Neural progenitor cell (in vitro differentiated cells): ENCODE results near the gene CD9. TPM values are rescaled to one million over a fixed set of nuclear protein-coding genes. Genes with fewer than 3 reads are reported as not detected.

Source experiments
- DNase-seq: peaks from one replicate; pipeline ENCODE4 v3.0.0-alpha.2; 2016; ENCODE audit warnings: low spot score
- H2AFZ ChIP-seq: fragments of 200-600 bp; sonication (generic); replicated peaks from 2 replicates; pipeline ENCODE4 v1.6.1; 2016; ENCODE audit warnings: antibody characterized with exemption
- H3F3A ChIP-seq: fragments of 200-600 bp; sonication (generic); 2 replicates; pipeline ENCODE4 v1.6.1; 2016; ENCODE audit warnings: antibody characterized with exemption, low read depth
- H3K27ac ChIP-seq: fragments of 200-600 bp; sonication (generic); 2 replicates; pipeline ENCODE4 v1.5.1; 2016; ENCODE audit warnings: mild to moderate bottlenecking
- H3K27me3 ChIP-seq: fragments of 200-600 bp; sonication (generic); 2 replicates; pipeline ENCODE4 v1.6.1; 2016; ENCODE audit warnings: mild to moderate bottlenecking, moderate library complexity
- H3K36me3 ChIP-seq: fragments of 200-600 bp; sonication (generic); 2 replicates; pipeline ENCODE4 v1.5.1; 2016
- H3K4me1 ChIP-seq: fragments of 200-600 bp; sonication (generic); 2 replicates; pipeline ENCODE4 v1.6.1; 2016; ENCODE audit warnings: mixed run types
- H3K4me2 ChIP-seq: fragments of 200-600 bp; sonication (generic); 2 replicates; pipeline ENCODE4 v1.6.1; 2016
- H3K4me3 ChIP-seq: fragments of 200-600 bp; sonication (generic); 2 replicates; pipeline ENCODE4 v1.5.1; 2016
- H3K79me2 ChIP-seq: fragments of 200-600 bp; sonication (generic); 2 replicates; pipeline ENCODE4 v1.6.1; 2016; ENCODE audit warnings: low read depth
- H3K9ac ChIP-seq: fragments of 200-600 bp; sonication (generic); 2 replicates; pipeline ENCODE4 v1.6.1; 2016
- H3K9me3 ChIP-seq: fragments of 200-600 bp; sonication (generic); 2 replicates; pipeline ENCODE4 v1.5.1; 2016; ENCODE audit warnings: low read depth
- H4K20me1 ChIP-seq: fragments of 200-600 bp; sonication (generic); 2 replicates; pipeline ENCODE4 v1.6.1; 2016; ENCODE audit warnings: low read depth
- H3K27ac Mint-ChIP-seq: 3 replicates; pipeline ENCODE4 v1.8.0; 2021; ENCODE audit warnings: mixed read lengths
- H3K27me3 Mint-ChIP-seq: 2 replicates; pipeline ENCODE4 v1.8.0; 2022; ENCODE audit warnings: low read depth, mild to moderate bottlenecking, inconsistent platforms, moderate library complexity, mixed read lengths; ENCODE audit not compliant: insufficient read depth
- H3K36me3 Mint-ChIP-seq: 3 replicates; pipeline ENCODE4 v1.8.0; 2021; ENCODE audit warnings: mixed read lengths
- H3K4me1 Mint-ChIP-seq: 3 replicates; pipeline ENCODE4 v1.8.0; 2021; ENCODE audit warnings: mixed read lengths
- H3K4me3 Mint-ChIP-seq: 3 replicates; pipeline ENCODE4 v1.8.0; 2021; ENCODE audit warnings: mild to moderate bottlenecking, moderate library complexity, mixed read lengths
- H3K9me3 Mint-ChIP-seq: 3 replicates; pipeline ENCODE4 v1.8.0; 2020; ENCODE audit warnings: mixed read lengths
- EZH2 ChIP-seq: fragments of 200-600 bp; sonication (generic); IDR thresholded peaks from 2 replicates; pipeline ENCODE4 v1.6.1; 2017; ENCODE audit warnings: antibody characterized with exemption, mild to moderate bottlenecking, moderate library complexity
- EZH2phosphoT487 ChIP-seq: fragments of 200-600 bp; sonication (generic); IDR thresholded peaks from 2 replicates; pipeline ENCODE4 v1.6.1; 2017; ENCODE audit warnings: antibody characterized with exemption
- total RNA-seq: library from RNA; depleted of rRNA; stranded (reverse); fragments of >200 nt; gene quantifications from 2 replicates; pipeline ENCODE4 v1.2.3, GENCODE V29; 2015; ENCODE audit warnings: low replicate concordance
- TF ChIP-seq, protein P1 (sequence below): fragments of 200-600 bp; sonication (generic); IDR thresholded peaks from 2 replicates; pipeline ENCODE4 v1.5.1; 2017; ENCODE audit warnings: antibody characterized with exemption, mild to moderate bottlenecking

The CD9 gene
- total RNA-seq, 1 donor from 2014 or later = 3.6 TPM

GRCh38 chr12:6273205-6273540 lies 73.0 kb downstream of the CD9 start:
- DNase-seq = no peak
- H3K9me3 ChIP-seq = no peaks in the 10 kb centered on the region
- H3K4me2 ChIP-seq = peak overlapping the region; percentile 2
- Mint-ChIP-seq H3K4me1 (peaks cover 52% of the 10 kb centered on the region), H3K9me3 (no peaks in the 10 kb centered on the region), H3K27ac (peak overlapping the region; percentile 65), H3K27me3 (peaks cover 11% of the 10 kb centered on the region), H3K4me3 (no peak overlapping the region), H3K36me3 (peaks cover 2% of the 10 kb centered on the region)
- peaks cover 10% of the 10 kb centered on the region for H3K27me3 ChIP-seq
- no peaks in the 10 kb centered on the region for H3K79me2 ChIP-seq
- no peak overlapping the region for H3K9ac ChIP-seq
- no peak overlapping the region for H2AFZ ChIP-seq
- no peak overlapping the region for H3K27ac ChIP-seq
- peaks cover 40% of the 10 kb centered on the region for H3K4me1 ChIP-seq
- peaks cover 21% of the 10 kb centered on the region for H3F3A ChIP-seq
- H3K36me3 ChIP-seq = no peaks in the 10 kb centered on the region
- no peaks in the 10 kb centered on the region for H4K20me1 ChIP-seq
- TF ChIP-seq EZH2phosphoT487 (no peak), EZH2 (no peak)
- TF ChIP-seq, protein P1, sequence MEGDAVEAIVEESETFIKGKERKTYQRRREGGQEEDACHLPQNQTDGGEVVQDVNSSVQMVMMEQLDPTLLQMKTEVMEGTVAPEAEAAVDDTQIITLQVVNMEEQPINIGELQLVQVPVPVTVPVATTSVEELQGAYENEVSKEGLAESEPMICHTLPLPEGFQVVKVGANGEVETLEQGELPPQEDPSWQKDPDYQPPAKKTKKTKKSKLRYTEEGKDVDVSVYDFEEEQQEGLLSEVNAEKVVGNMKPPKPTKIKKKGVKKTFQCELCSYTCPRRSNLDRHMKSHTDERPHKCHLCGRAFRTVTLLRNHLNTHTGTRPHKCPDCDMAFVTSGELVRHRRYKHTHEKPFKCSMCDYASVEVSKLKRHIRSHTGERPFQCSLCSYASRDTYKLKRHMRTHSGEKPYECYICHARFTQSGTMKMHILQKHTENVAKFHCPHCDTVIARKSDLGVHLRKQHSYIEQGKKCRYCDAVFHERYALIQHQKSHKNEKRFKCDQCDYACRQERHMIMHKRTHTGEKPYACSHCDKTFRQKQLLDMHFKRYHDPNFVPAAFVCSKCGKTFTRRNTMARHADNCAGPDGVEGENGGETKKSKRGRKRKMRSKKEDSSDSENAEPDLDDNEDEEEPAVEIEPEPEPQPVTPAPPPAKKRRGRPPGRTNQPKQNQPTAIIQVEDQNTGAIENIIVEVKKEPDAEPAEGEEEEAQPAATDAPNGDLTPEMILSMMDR = no peak
- no peak overlapping the region for H3K4me3 ChIP-seq

DNA sequence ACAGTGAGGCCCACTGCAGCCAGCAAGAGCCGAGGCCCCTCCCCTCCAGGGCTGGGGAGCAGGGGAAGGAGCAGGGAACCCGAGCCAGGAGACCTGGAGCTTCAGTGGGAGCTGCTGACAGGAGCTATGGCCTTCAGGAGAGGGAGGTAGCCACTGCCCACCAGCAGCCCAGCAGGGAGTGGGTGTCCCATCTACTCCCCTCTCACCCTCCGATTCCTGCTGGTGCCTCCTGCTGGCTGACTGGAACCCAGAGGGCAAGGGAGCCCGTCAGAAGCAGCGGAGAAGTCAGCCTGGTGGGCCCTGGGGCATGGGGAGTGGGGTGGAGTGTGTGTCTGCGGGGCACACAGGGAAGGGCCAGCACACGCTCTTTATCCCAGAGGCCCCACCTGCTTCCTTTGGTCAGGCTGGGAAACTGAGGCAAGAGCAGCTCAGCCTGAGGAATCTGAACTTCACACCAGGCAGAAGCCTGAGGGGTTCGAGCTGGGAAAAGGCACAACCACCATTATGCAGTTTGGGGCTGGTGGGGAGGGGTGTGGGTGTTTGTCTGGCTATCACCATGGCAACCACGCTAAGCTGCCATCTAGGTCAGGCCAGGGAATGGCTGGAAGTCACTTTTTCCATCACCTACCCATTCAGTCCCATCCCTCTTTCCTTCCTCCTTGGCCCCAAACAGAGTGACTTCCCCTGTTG lies 73.5 kb downstream of the CD9 start:
- H3K36me3 Mint-ChIP-seq = peaks cover 2% of the 10 kb centered on the region
- H3K4me3 Mint-ChIP-seq = no peak overlapping the region
- Histone ChIP-seq H3K36me3 (no peaks in the 10 kb centered on the region), H3K9me3 (no peaks in the 10 kb centered on the region), H3K27ac (no peak overlapping the region), H3K27me3 (peaks cover 13% of the 10 kb centered on the region), H3K4me1 (peaks cover 38% of the 10 kb centered on the region), H3K9ac (no peak overlapping the region), H2AFZ (no peak overlapping the region), H4K20me1 (no peaks in the 10 kb centered on the region), H3K79me2 (no peaks in the 10 kb centered on the region), H3F3A (peaks cover 23% of the 10 kb centered on the region), H3K4me2 (peak overlapping the region; percentile 17), H3K4me3 (no peak overlapping the region)
- peak overlapping the region; percentile 65 for H3K27ac Mint-ChIP-seq
- TF ChIP-seq EZH2phosphoT487 = no peak
- no peak for TF ChIP-seq EZH2
- TF ChIP-seq, protein P1 = no peak
- DNase-seq = peak; percentile 77
- H3K9me3 Mint-ChIP-seq = no peaks in the 10 kb centered on the region
- H3K27me3 Mint-ChIP-seq = peaks cover 11% of the 10 kb centered on the region
- H3K4me1 Mint-ChIP-seq = peaks cover 49% of the 10 kb centered on the region

DNA sequence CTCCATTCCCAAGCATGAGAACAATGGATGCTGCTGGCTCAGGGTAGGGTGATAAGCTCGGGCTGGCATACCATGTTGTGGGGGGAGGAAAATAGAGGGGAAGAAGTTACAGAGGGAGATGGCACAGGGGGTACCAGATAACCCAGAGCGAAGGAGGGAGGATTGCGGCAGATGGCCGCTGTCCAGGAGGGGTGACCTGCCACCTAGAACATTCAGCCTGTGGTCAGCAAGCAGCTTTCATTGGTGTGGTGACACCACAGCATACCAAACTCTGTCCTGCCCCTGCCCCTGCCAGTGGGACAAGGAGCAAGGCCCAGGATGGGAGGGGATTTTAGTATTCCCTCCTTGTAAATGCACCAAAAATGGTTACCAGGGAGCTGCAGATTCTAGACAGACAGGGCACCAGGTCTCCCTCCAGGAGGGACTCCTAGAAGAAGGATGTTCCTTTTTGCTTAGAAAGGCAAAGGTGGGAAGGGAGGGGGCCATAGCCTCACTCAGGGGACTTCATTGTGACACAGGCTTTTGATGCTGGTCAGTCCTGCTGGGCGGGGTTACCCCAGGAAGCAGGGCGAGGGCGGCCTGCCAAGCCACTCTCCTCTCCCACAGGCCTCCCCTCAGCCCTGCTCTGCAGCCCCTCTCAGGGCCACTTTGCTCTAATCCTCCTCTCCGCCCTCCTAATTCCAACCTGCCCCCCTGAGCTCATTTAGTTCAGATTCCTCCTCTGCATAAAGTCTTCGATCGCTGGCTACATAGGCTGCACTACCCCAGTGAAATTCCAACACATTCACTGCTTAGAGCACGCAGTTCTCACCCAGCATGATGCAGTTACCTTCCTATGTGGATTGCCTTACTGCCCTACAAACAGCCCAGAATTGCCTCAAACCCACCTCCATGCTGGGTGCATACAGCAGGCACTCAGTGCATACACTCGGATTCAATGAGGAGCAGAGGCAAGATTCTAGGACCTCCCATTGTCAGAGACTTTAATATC lies 74.3 kb downstream of the CD9 start:
- H3K79me2 ChIP-seq = no peaks in the 10 kb centered on the region
- peak overlapping the region; percentile 17 for H3K4me2 ChIP-seq
- H3K4me3 ChIP-seq = no peak overlapping the region
- H3K36me3 ChIP-seq = no peaks in the 10 kb centered on the region
- TF ChIP-seq EZH2 (no peak), EZH2phosphoT487 (no peak)
- TF ChIP-seq, protein P1 = no peak
- peaks cover 23% of the 10 kb centered on the region for H3F3A ChIP-seq
- H3K27ac ChIP-seq = no peak overlapping the region
- peaks cover 37% of the 10 kb centered on the region for H3K4me1 ChIP-seq
- Mint-ChIP-seq H3K36me3 (peaks cover 2% of the 10 kb centered on the region), H3K9me3 (no peaks in the 10 kb centered on the region), H3K27ac (peak overlapping the region; percentile 89), H3K4me1 (peaks cover 47% of the 10 kb centered on the region), H3K27me3 (peaks cover 13% of the 10 kb centered on the region), H3K4me3 (peak overlapping the region; percentile 27)
- peaks cover 20% of the 10 kb centered on the region for H3K27me3 ChIP-seq
- H4K20me1 ChIP-seq = no peaks in the 10 kb centered on the region
- H3K9me3 ChIP-seq = no peaks in the 10 kb centered on the region
- H3K9ac ChIP-seq = no peak overlapping the region
- peak overlapping the region; percentile 7 for H2AFZ ChIP-seq
- DNase-seq = peak; percentile 61
